K562 (cell line): Measurements from ENCODE around the gene HIRIP3. TPM values are rescaled to one million over a fixed set of nuclear protein-coding genes. Genes with fewer than 3 reads are reported as not detected.

Source experiments
- ATAC-seq: fragments of 200-7000 bp; cut with Tn5 transposase; 3 replicates; pipeline ENCODE4 v1.9.1; 2020; ENCODE audit warnings: moderate library complexity
- BruUV-seq: library from RNA; stranded (reverse); fragments of 400-500 nt; replicated peaks from 2 replicates; lab custom pipeline; 2021; lab: Mats Ljungman, UMichigan
- CTCF ChIA-PET: fragments of 300-600 bp; formaldehyde crosslinking; extraction: SDS; loops from one replicate; lab custom pipeline; 2021; ENCODE audit warnings: low intra/inter-chr PET ratio; lab: Yijun Ruan, JAX
- POLR2A ChIA-PET: fragments of 300-600, 350-650 bp; sonication (Branson Sonifier 250); formaldehyde crosslinking; extraction: SDS; loops from one replicate; lab custom pipeline; 2021; ENCODE audit warnings: antibody characterized with exemption, inconsistent platforms; lab: Yijun Ruan, JAX
- DNase-seq, 4 experiments: peaks; one replicate each; pipeline versions ENCODE4 v3.0.0 to v3.0.0-alpha.2; 2011 to 2018; ENCODE audit warnings: low spot score in 3 of 4, mixed read lengths in 3 of 4; ENCODE audit errors: extremely low read depth in 1 of 4
- FAIRE-seq: peaks from 2 replicates; lab custom pipeline; 2011; peaks lifted over from hg19 to GRCh38; lab: Jason Lieb, UNC
- H2AFZ ChIP-seq: 2 replicates; pipeline ENCODE4 v1.6.0; 2011; ENCODE audit warnings: low read depth, low read length, control low read depth, inconsistent platforms
- H3K27ac ChIP-seq: fragments of 200-600 bp; 3 replicates; pipeline ENCODE4 v1.8.0; 2011; ENCODE audit warnings: low read depth, mild to moderate bottlenecking, control low read depth, inconsistent platforms, low read length, moderate library complexity, mixed read lengths; ENCODE audit errors: extremely low read depth
- H3K27me3 ChIP-seq, 2 experiments: fragments of 300-600 bp in 1 of 2; 2 replicates in 1 of 2; 3 replicates in 1 of 2; pipeline versions ENCODE4 v1.6.0 to v1.8.0; 2011; ENCODE audit warnings: inconsistent platforms in 2 of 2, low read length in 2 of 2, mild to moderate bottlenecking in 1 of 2, mixed read lengths in 1 of 2, moderate library complexity in 1 of 2; ENCODE audit not compliant: control insufficient read depth in 2 of 2, insufficient read depth in 2 of 2
- H3K36me3 ChIP-seq: fragments of 300-600 bp; 3 replicates; pipeline ENCODE4 v1.8.0; 2011; ENCODE audit warnings: mild to moderate bottlenecking, low read length, inconsistent platforms; ENCODE audit not compliant: control insufficient read depth, insufficient read depth
- H3K4me1 ChIP-seq, 2 experiments: fragments of 200-600 bp in 1 of 2; replicated peaks in 1 of 2; 2 replicates in 1 of 2; 3 replicates in 1 of 2; pipeline versions ENCODE4 v1.5.1 to v1.8.0; 2011; ENCODE audit warnings: inconsistent platforms in 2 of 2, low read length in 2 of 2, mild to moderate bottlenecking in 1 of 2, mixed read lengths in 1 of 2, moderate library complexity in 1 of 2; ENCODE audit not compliant: control insufficient read depth in 2 of 2, insufficient read depth in 2 of 2
- H3K4me2 ChIP-seq: 2 replicates; pipeline ENCODE4 v1.6.1; 2011; ENCODE audit warnings: low read length, control low read depth, inconsistent platforms, mixed read lengths; ENCODE audit not compliant: insufficient read depth
- H3K4me3 ChIP-seq: fragments of 200-600 bp; sonication (generic), shearing (Covaris generic); 2 replicates; pipeline ENCODE4 v1.5.1; 2016; ENCODE audit warnings: control low read depth, inconsistent platforms
- H3K79me2 ChIP-seq: fragments of 200-600 bp; 3 replicates; pipeline ENCODE4 v1.8.0; 2011; ENCODE audit warnings: low read length, inconsistent platforms; ENCODE audit not compliant: control insufficient read depth, insufficient read depth
- H3K9ac ChIP-seq, 2 experiments: 2 replicates each; pipeline versions ENCODE4 v1.6.0 to v1.6.1; 2011; ENCODE audit warnings: low read depth in 2 of 2, low read length in 2 of 2, control low read depth in 1 of 2, inconsistent platforms in 1 of 2, mild to moderate bottlenecking in 1 of 2, mixed read lengths in 1 of 2; ENCODE audit not compliant: insufficient read depth in 1 of 2
- H3K9me1 ChIP-seq: one replicate; pipeline ENCODE4 v1.6.0; 2011; ENCODE audit warnings: inconsistent platforms, mild to moderate bottlenecking, low read length, moderate library complexity; ENCODE audit not compliant: control insufficient read depth, insufficient read depth
- H3K9me3 ChIP-seq: replicated peaks from 2 replicates; pipeline ENCODE4 v1.5.1; 2011; ENCODE audit warnings: low read depth, low read length, inconsistent platforms; ENCODE audit not compliant: control insufficient read depth, insufficient read depth
- H4K20me1 ChIP-seq: replicated peaks from 2 replicates; pipeline ENCODE4 v1.6.1; 2011; ENCODE audit warnings: low read length, inconsistent platforms, mixed read lengths; ENCODE audit not compliant: control insufficient read depth, insufficient read depth
- ATF2 ChIP-seq: sonication (generic); formaldehyde crosslinking; IDR thresholded peaks from 2 replicates; pipeline ENCODE4 v1.8.1; 2022; ENCODE audit warnings: missing genetic modification reagents
- CTBP1 ChIP-seq: fragments of 450-650 bp; IDR thresholded peaks from 2 replicates; pipeline ENCODE4 v1.6.1; 2016; ENCODE audit warnings: borderline replicate concordance
- DLX4 ChIP-seq: fragments of 250-450 bp; sonication (Bioruptor Pico); IDR thresholded peaks from 2 replicates; pipeline ENCODE4 v1.6.1; 2021; ENCODE audit warnings: mild to moderate bottlenecking
- E2F6 ChIP-seq, 2 experiments: IDR thresholded peaks; 2 replicates each; pipeline ENCODE4 v1.6.1; 2011; ENCODE audit warnings: borderline replicate concordance in 1 of 2, control low read depth in 1 of 2, low read depth in 1 of 2, low read length in 1 of 2, mild to moderate bottlenecking in 1 of 2, mixed read lengths in 1 of 2, moderate library complexity in 1 of 2; ENCODE audit not compliant: insufficient read depth in 1 of 2, insufficient read length in 1 of 2, poor library complexity in 1 of 2, severe bottlenecking in 1 of 2; ENCODE audit errors: extremely low read depth in 1 of 2
- ELF4 ChIP-seq: fragments of 450-650 bp; formaldehyde crosslinking; IDR thresholded peaks from 2 replicates; pipeline ENCODE4 v1.4.0; 2022; ENCODE audit warnings: missing genetic modification characterization
- HMGN3 ChIP-seq: IDR thresholded peaks from 2 replicates; pipeline ENCODE4 v1.6.1; 2011; ENCODE audit warnings: borderline replicate concordance, low read depth, mild to moderate bottlenecking, mixed read lengths, low read length; ENCODE audit not compliant: insufficient read length; ENCODE audit errors: extremely low read depth
- HOXB6 ChIP-seq: fragments of 250-450 bp; sonication (Bioruptor Pico); IDR thresholded peaks from 2 replicates; pipeline ENCODE4 v1.5.1; 2022; ENCODE audit warnings: mild to moderate bottlenecking, borderline replicate concordance
- HSF4 ChIP-seq: fragments of 250-450 bp; sonication (Bioruptor Pico); IDR thresholded peaks from 2 replicates; pipeline ENCODE4 v2.1.2; 2022; ENCODE audit warnings: mild to moderate bottlenecking, moderate library complexity, borderline replicate concordance
- KLF1 ChIP-seq: fragments of 450-650 bp; IDR thresholded peaks from 2 replicates; pipeline ENCODE4 v1.6.1; 2016; ENCODE audit warnings: missing genetic modification characterization, missing compliant biosample characterization
- MXD1 ChIP-seq: fragments of 250-450 bp; sonication (Bioruptor Pico); IDR thresholded peaks from 2 replicates; pipeline ENCODE4 v1.8.0; 2021; ENCODE audit warnings: borderline replicate concordance, mild to moderate bottlenecking, moderate library complexity; ENCODE audit not compliant: poor library complexity, severe bottlenecking
- NBN ChIP-seq: fragments of 450-650 bp; IDR thresholded peaks from 2 replicates; pipeline ENCODE4 v1.6.1; 2016; ENCODE audit warnings: low read depth, mild to moderate bottlenecking
- NR2F6 ChIP-seq: fragments of 450-650 bp; formaldehyde crosslinking; IDR thresholded peaks from 2 replicates; pipeline ENCODE4 v1.4.0; 2020; ENCODE audit warnings: mild to moderate bottlenecking
- NR3C1 ChIP-seq: sonication (generic); formaldehyde crosslinking; IDR thresholded peaks from 2 replicates; pipeline ENCODE4 v1.8.1; 2022; ENCODE audit warnings: missing genetic modification reagents
- RB1 ChIP-seq: fragments of 450-650 bp; IDR thresholded peaks from 2 replicates; pipeline ENCODE4 v1.6.1; 2017; ENCODE audit warnings: low read depth, mild to moderate bottlenecking
- RBM14 ChIP-seq: fragments of 200-400 bp; formaldehyde crosslinking; IDR thresholded peaks from 2 replicates; pipeline ENCODE4 v1.6.1; 2018; ENCODE audit warnings: low read depth, mild to moderate bottlenecking, low read length, moderate library complexity, borderline replicate concordance; ENCODE audit not compliant: insufficient read depth
- RBM15 ChIP-seq: fragments of 200-400 bp; formaldehyde crosslinking; IDR thresholded peaks from 2 replicates; pipeline ENCODE4 v1.6.1; 2018; ENCODE audit warnings: mild to moderate bottlenecking, low read length, moderate library complexity; ENCODE audit not compliant: insufficient read depth
- ZNF282 ChIP-seq: sonication (generic); formaldehyde crosslinking; IDR thresholded peaks from 2 replicates; pipeline ENCODE4 v1.8.1; 2023; ENCODE audit warnings: missing genetic modification reagents
- ZNF717 ChIP-seq: fragments of 250-450 bp; sonication (Bioruptor Pico); IDR thresholded peaks from 2 replicates; pipeline ENCODE4 v1.5.0; 2021
- WGBS: fragments of 100-300 bp; shearing (Covaris generic); methylation state at CpG from one replicate; pipeline ENCODE4 v1.1.6; 2016; ENCODE audit warnings: low coverage, mixed read lengths; ENCODE audit not compliant: insufficient coverage; ENCODE audit errors: missing lambda C conversion rate; 5-methylcytosine and 5-hydroxymethylcytosine counted together
- in situ Hi-C: fragments of 300-500 bp; cut with MboI; formaldehyde crosslinking; loops from 4 replicates; pipeline ENCODE4 v1.15.0; 2018; ENCODE audit warnings: inconsistent platforms, mixed read lengths
- intact Hi-C: fragments of 100-400 bp; cut with micrococcal nuclease; formaldehyde crosslinking; loops from 2 replicates; pipeline ENCODE4 v1.14.2; 2022
- polyA plus RNA-seq, 8 experiments: library from polyadenylated mRNA; depleted of rRNA in 4 of 8; stranded (reverse) in 5 of 8; unstranded in 3 of 8; fragments of >200 nt; fragmentation: Nextera tagmentation in 2 of 8; fragmentation: Illumina TruSeq in 1 of 8; extraction: Ambion mirVana in 2 of 8; extraction: Trizol in 1 of 8; gene quantifications; 2 replicates each; pipeline versions ENCODE4 v1.2.1 to v1.2.3, GENCODE V29; 2011 to 2014; ENCODE audit warnings: inconsistent platforms in 1 of 8, missing spikeins in 1 of 8
- total RNA-seq, 7 experiments: library from RNA; depleted of rRNA in 6 of 7; stranded (reverse); fragments of >200 nt in 6 of 7; fragmentation: Illumina TruSeq in 2 of 7; extraction: Trizol in 2 of 7; gene quantifications; 2 replicates each; pipeline versions ENCODE4 v1.2.1 to v1.2.3, GENCODE V29; 2011 to 2021; ENCODE audit warnings: low replicate concordance in 1 of 7

The HIRIP3 gene
- total and polyA plus RNA-seq, 9 of the 15 experiments (the other 6 are each of a cell fraction or from before 2014, with no cell fraction given) = 3.3 to 38.2 (median 18.2) TPM

GRCh38 chr16:30009085-30009862 lies 13.9 kb upstream of the HIRIP3 start:
- Histone ChIP-seq H3K4me1 (peaks cover 0 to 67% of the 10 kb centered on the region in 2 experiments; a peak in 2 of 5 replicates), H3K9me1 (no peaks in the 10 kb centered on the region), H3K27me3 (peaks cover 0 to 9% of the 10 kb centered on the region in 2 experiments; a peak in 3 of 5 replicates), H3K9ac (peak overlapping the region in 1 of 2 experiments; percentile 52; a peak in 1 of 4 replicates), H4K20me1 (peaks cover 5% of the 10 kb centered on the region; the same call in 1 of the 2 replicates), H3K79me2 (no peaks in the 10 kb centered on the region), H3K9me3 (no peaks in the 10 kb centered on the region), H3K36me3 (peaks cover 2% of the 10 kb centered on the region; the same call in 1 of the 3 replicates), H3K4me3 (no peak overlapping the region), H3K4me2 (no peak overlapping the region), H2AFZ (no peak overlapping the region), H3K27ac (no peak overlapping the region)
- CTCF ChIA-PET = no interaction called here
- 10% methylated on average over 14 of the region's 26 CpGs for WGBS
- POLR2A ChIA-PET = interaction anchor here (0.6 to 1.4 kb wide), 3 partner anchors 13 to 36 kb away, joined by 3 read pairs; partner anchors contain the start of genes INO80E and TAOK2
- TF ChIP-seq HMGN3 (no peak), ATF2 (CRISPR knock-in tag) (no peak), CTBP1 (no peak), E2F6 (IDR thresholded peaks at IDR 0.05; ENCODE audit: borderline replicate concordance in 1 of 2, extremely low read depth in 1 of 2, insufficient read depth in 1 of 2, insufficient read length in 1 of 2, low read depth in 1 of 2, low read length in 1 of 2, poor library complexity in 1 of 2, severe bottlenecking in 1 of 2) (no peak), ZNF282 (CRISPR knock-in tag) (no peak), KLF1 (no peak), RBM14 (no peak), RB1 (no peak), NR2F6 (no peak), HOXB6 (CRISPR knock-in tag) (no peak), ELF4 (CRISPR knock-in tag) (no peak), DLX4 (CRISPR knock-in tag) (no peak), HSF4 (CRISPR knock-in tag) (no peak), NR3C1 (CRISPR knock-in tag) (no peak), NBN (no peak), MXD1 (no peak), ZNF717 (no peak), RBM15 (no peak)
- no peak for ATAC-seq
- no peak for DNase-seq
- in situ Hi-C loops = no loop called here
- no peak for FAIRE-seq
- BruUV-seq = no TSS peak
- intact Hi-C loops = loop anchor here (5.0 kb wide), 1 partner anchor 147 kb away; the partner anchor contains the start of gene CDIPT
